HEK293 (cell line): ENCODE measurements around the gene GALT.

Experiments used
- KLF1 ChIP-seq: fragments of 450-650 bp; formaldehyde crosslinking; IDR thresholded peaks from 2 replicates; pipeline ENCODE4 v1.5.1; 2016; ENCODE audit warnings: missing biosample characterization, missing genetic modification characterization
- ZNF426 ChIP-seq: fragments of 450-650 bp; formaldehyde crosslinking; IDR thresholded peaks from 2 replicates; pipeline ENCODE4 v1.5.1; 2017; ENCODE audit warnings: missing biosample characterization, missing genetic modification characterization, mild to moderate bottlenecking, inconsistent platforms, moderate library complexity
- ZNF48 ChIP-seq: fragments of 450-650 bp; formaldehyde crosslinking; IDR thresholded peaks from 2 replicates; pipeline ENCODE4 v1.5.1; 2016; ENCODE audit warnings: missing biosample characterization, missing genetic modification characterization
- TF ChIP-seq, protein P1 (sequence below): fragments of 450-650 bp; formaldehyde crosslinking; IDR thresholded peaks from 2 replicates; pipeline ENCODE4 v1.5.1; 2016; ENCODE audit warnings: missing biosample characterization, missing genetic modification characterization
- TF ChIP-seq, protein P2 (sequence below): fragments of 450-650 bp; formaldehyde crosslinking; IDR thresholded peaks from 2 replicates; pipeline ENCODE4 v1.5.1; 2016; ENCODE audit warnings: missing biosample characterization, missing genetic modification characterization
- TF ChIP-seq, protein P3 (sequence below): fragments of 450-650 bp; formaldehyde crosslinking; IDR thresholded peaks from 2 replicates; pipeline ENCODE4 v1.5.1; 2016; ENCODE audit warnings: missing biosample characterization, missing genetic modification characterization
- TF ChIP-seq, protein P4 (sequence below): fragments of 450-650 bp; formaldehyde crosslinking; IDR thresholded peaks from 2 replicates; pipeline ENCODE4 v1.5.1; 2016; ENCODE audit warnings: missing biosample characterization, missing genetic modification characterization
- TF ChIP-seq, protein P5 (sequence below): fragments of 450-650 bp; formaldehyde crosslinking; IDR thresholded peaks from 2 replicates; pipeline ENCODE4 v1.5.1; 2016; ENCODE audit warnings: missing biosample characterization, missing genetic modification characterization, low read depth

DNA sequence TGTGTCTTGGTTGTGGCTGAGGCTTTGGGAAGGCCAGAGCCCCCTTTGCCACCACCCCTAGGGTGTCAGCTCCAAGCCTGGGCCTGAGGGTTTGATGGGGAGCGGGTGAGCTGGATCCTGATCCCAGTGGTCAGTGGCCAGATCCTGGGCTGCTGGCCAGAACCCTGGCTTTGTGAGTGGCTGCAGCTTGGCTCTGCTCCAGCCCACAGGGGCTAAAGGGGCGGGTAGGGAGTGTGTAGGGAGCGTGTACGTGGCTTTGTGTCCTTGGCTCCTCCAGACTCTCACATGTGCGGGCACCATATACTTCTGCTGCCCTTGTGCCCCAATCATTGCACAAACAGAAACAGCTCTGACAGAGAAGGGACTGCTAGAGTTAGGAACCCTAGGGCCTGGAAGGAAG is 4.3 kb downstream of the GALT start:
- no peak for TF ChIP-seq KLF1 (tag by site-specific recombination)
- TF ChIP-seq, protein P1, sequence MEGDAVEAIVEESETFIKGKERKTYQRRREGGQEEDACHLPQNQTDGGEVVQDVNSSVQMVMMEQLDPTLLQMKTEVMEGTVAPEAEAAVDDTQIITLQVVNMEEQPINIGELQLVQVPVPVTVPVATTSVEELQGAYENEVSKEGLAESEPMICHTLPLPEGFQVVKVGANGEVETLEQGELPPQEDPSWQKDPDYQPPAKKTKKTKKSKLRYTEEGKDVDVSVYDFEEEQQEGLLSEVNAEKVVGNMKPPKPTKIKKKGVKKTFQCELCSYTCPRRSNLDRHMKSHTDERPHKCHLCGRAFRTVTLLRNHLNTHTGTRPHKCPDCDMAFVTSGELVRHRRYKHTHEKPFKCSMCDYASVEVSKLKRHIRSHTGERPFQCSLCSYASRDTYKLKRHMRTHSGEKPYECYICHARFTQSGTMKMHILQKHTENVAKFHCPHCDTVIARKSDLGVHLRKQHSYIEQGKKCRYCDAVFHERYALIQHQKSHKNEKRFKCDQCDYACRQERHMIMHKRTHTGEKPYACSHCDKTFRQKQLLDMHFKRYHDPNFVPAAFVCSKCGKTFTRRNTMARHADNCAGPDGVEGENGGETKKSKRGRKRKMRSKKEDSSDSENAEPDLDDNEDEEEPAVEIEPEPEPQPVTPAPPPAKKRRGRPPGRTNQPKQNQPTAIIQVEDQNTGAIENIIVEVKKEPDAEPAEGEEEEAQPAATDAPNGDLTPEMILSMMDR (tag by site-specific recombination), result no peak
- TF ChIP-seq, protein P2, sequence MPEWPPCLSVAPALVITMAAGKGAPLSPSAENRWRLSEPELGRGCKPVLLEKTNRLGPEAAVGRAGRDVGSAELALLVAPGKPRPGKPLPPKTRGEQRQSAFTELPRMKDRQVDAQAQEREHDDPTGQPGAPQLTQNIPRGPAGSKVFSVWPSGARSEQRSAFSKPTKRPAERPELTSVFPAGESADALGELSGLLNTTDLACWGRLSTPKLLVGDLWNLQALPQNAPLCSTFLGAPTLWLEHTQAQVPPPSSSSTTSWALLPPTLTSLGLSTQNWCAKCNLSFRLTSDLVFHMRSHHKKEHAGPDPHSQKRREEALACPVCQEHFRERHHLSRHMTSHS (tag by site-specific recombination), result no peak
- TF ChIP-seq, protein P3, sequence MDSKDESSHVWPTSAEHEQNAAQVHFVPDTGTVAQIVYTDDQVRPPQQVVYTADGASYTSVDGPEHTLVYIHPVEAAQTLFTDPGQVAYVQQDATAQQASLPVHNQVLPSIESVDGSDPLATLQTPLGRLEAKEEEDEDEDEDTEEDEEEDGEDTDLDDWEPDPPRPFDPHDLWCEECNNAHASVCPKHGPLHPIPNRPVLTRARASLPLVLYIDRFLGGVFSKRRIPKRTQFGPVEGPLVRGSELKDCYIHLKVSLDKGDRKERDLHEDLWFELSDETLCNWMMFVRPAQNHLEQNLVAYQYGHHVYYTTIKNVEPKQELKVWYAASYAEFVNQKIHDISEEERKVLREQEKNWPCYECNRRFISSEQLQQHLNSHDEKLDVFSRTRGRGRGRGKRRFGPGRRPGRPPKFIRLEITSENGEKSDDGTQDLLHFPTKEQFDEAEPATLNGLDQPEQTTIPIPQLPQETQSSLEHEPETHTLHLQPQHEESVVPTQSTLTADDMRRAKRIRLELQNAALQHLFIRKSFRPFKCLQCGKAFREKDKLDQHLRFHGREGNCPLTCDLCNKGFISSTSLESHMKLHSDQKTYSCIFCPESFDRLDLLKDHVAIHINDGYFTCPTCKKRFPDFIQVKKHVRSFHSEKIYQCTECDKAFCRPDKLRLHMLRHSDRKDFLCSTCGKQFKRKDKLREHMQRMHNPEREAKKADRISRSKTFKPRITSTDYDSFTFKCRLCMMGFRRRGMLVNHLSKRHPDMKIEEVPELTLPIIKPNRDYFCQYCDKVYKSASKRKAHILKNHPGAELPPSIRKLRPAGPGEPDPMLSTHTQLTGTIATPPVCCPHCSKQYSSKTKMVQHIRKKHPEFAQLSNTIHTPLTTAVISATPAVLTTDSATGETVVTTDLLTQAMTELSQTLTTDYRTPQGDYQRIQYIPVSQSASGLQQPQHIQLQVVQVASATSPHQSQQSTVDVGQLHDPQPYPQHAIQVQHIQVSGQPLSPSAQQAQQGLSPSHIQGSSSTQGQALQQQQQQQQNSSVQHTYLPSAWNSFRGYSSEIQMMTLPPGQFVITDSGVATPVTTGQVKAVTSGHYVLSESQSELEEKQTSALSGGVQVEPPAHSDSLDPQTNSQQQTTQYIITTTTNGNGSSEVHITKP (tag by site-specific recombination), result no peak
- TF ChIP-seq ZNF426 (tag by site-specific recombination), result no peak
- TF ChIP-seq ZNF48 (tag by site-specific recombination), result no peak
- TF ChIP-seq, protein P4, sequence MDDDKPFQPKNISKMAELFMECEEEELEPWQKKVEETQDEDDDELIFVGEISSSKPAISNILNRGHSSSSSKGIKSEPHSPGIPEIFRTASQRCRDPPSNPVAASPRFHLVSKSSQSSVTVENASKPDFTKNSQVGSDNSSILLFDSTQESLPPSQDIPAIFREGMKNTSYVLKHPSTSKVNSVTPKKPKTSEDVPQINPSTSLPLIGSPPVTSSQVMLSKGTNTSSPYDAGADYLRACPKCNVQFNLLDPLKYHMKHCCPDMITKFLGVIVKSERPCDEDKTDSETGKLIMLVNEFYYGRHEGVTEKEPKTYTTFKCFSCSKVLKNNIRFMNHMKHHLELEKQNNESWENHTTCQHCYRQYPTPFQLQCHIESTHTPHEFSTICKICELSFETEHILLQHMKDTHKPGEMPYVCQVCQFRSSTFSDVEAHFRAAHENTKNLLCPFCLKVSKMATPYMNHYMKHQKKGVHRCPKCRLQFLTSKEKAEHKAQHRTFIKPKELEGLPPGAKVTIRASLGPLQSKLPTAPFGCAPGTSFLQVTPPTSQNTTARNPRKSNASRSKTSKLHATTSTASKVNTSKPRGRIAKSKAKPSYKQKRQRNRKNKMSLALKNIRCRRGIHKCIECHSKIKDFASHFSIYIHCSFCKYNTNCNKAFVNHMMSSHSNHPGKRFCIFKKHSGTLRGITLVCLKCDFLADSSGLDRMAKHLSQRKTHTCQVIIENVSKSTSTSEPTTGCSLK (tag by site-specific recombination), result no peak
- TF ChIP-seq, protein P5, sequence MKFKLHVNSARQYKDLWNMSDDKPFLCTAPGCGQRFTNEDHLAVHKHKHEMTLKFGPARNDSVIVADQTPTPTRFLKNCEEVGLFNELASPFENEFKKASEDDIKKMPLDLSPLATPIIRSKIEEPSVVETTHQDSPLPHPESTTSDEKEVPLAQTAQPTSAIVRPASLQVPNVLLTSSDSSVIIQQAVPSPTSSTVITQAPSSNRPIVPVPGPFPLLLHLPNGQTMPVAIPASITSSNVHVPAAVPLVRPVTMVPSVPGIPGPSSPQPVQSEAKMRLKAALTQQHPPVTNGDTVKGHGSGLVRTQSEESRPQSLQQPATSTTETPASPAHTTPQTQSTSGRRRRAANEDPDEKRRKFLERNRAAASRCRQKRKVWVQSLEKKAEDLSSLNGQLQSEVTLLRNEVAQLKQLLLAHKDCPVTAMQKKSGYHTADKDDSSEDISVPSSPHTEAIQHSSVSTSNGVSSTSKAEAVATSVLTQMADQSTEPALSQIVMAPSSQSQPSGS, result no peak
